HEK293T (cell line): ENCODE data around the gene IRF2BP2.
"Not testable (repeated sequence)": the region's sequence is repeated elsewhere in the genome, so short reads cannot be mapped to it uniquely, and the experiment has no call there.

ENCODE experiments used
- CTCF ChIA-PET: fragments of 350-600 bp; formaldehyde crosslinking; extraction: SDS; loops from one replicate; lab custom pipeline; 2021; ENCODE audit warnings: antibody characterized with exemption, inconsistent platforms; lab: Yijun Ruan, JAX
- POLR2A ChIA-PET: fragments of 350-600 bp; formaldehyde crosslinking; extraction: SDS; loops from one replicate; lab custom pipeline; 2020; ENCODE audit warnings: antibody characterized with exemption, inconsistent platforms; lab: Yijun Ruan, JAX
- DNase-seq: peaks from one replicate; pipeline ENCODE4 v3.0.0; 2012; ENCODE audit warnings: mixed read lengths; ENCODE audit errors: extremely low spot score
- ARNT ChIP-seq: fragments of 450-650 bp; IDR thresholded peaks from 2 replicates; pipeline ENCODE4 v1.6.1; 2017; ENCODE audit warnings: mild to moderate bottlenecking
- BHLHE40 ChIP-seq: fragments of 450-650 bp; IDR thresholded peaks from 2 replicates; pipeline ENCODE4 v1.6.1; 2016; ENCODE audit warnings: mild to moderate bottlenecking, moderate library complexity, borderline replicate concordance
- CTBP1 ChIP-seq: fragments of 450-650 bp; IDR thresholded peaks from 2 replicates; pipeline ENCODE4 v1.6.1; 2016; ENCODE audit warnings: borderline replicate concordance
- ELF4 ChIP-seq: fragments of 450-650 bp; IDR thresholded peaks from 2 replicates; pipeline ENCODE4 v1.6.1; 2017; ENCODE audit warnings: antibody characterized with exemption
- FOXA1 ChIP-seq: fragments of 450-650 bp; IDR thresholded peaks from 2 replicates; pipeline ENCODE4 v1.6.1; 2016; ENCODE audit warnings: mild to moderate bottlenecking
- FOXK2 ChIP-seq: fragments of 450-650 bp; IDR thresholded peaks from 2 replicates; pipeline ENCODE4 v1.6.1; 2016; ENCODE audit warnings: mild to moderate bottlenecking
- FOXM1 ChIP-seq: fragments of 450-650 bp; IDR thresholded peaks from 2 replicates; pipeline ENCODE4 v1.6.1; 2017; ENCODE audit warnings: mild to moderate bottlenecking, borderline replicate concordance
- HDGF ChIP-seq: fragments of 450-650 bp; IDR thresholded peaks from 2 replicates; pipeline ENCODE4 v1.6.1; 2017; ENCODE audit warnings: antibody characterized with exemption, borderline replicate concordance
- L3MBTL2 ChIP-seq: fragments of 450-650 bp; conservative IDR thresholded peaks from 2 replicates; pipeline ENCODE4 v1.6.1; 2016; ENCODE audit warnings: mild to moderate bottlenecking
- LEF1 ChIP-seq: fragments of 450-650 bp; IDR thresholded peaks from 2 replicates; pipeline ENCODE4 v1.6.1; 2017; ENCODE audit warnings: mild to moderate bottlenecking, borderline replicate concordance
- NFRKB ChIP-seq: fragments of 450-650 bp; IDR thresholded peaks from 2 replicates; pipeline ENCODE4 v1.6.1; 2016; ENCODE audit warnings: mild to moderate bottlenecking, moderate library complexity
- PKNOX1 ChIP-seq: fragments of 450-650 bp; IDR thresholded peaks from 2 replicates; pipeline ENCODE4 v1.6.1; 2016
- SP1 ChIP-seq: fragments of 450-650 bp; IDR thresholded peaks from 2 replicates; pipeline ENCODE4 v1.6.1; 2017
- SUZ12 ChIP-seq: fragments of 450-650 bp; IDR thresholded peaks from 2 replicates; pipeline ENCODE4 v1.6.1; 2016; ENCODE audit warnings: mild to moderate bottlenecking
- TARDBP ChIP-seq: fragments of 450-650 bp; IDR thresholded peaks from 2 replicates; pipeline ENCODE4 v1.6.1; 2016
- ZNF384 ChIP-seq: fragments of 450-650 bp; IDR thresholded peaks from 2 replicates; pipeline ENCODE4 v1.6.1; 2016

IRF2BP2 gene

GRCh38 chr1:234645474-234645953 lies 35.5 kb upstream of the IRF2BP2 start:
- POLR2A ChIA-PET = no interaction called here
- DNase-seq = no peak
- no peak for TF ChIP-seq CTBP1
- TF ChIP-seq HDGF = no peak
- no peak for TF ChIP-seq TARDBP
- TF ChIP-seq ELF4 = no peak
- TF ChIP-seq FOXK2 = no peak
- no peak for TF ChIP-seq L3MBTL2
- TF ChIP-seq SUZ12 = no peak
- CTCF ChIA-PET = no interaction called here

GRCh38 chr1:234644928-234645327 lies 35.0 kb upstream of the IRF2BP2 start:
- CTCF ChIA-PET = no interaction called here
- DNase-seq = no peak
- TF ChIP-seq FOXM1 (no peak), SUZ12 (no peak), SP1 (no peak), TARDBP (no peak), ZNF384 (no peak)
- POLR2A ChIA-PET = no interaction called here

- POLR2A ChIA-PET = no interaction called here
Observed at GRCh38 chr1:234643850-234644134, 33.8 kb upstream of the IRF2BP2 start.

GRCh38 chr1:234643111-234643849 lies 33.3 kb upstream of the IRF2BP2 start:
- ChIA-PET CTCF (no interaction called here), POLR2A (no interaction called here)
- TF ChIP-seq TARDBP (no peak), FOXK2 (no peak), FOXM1 (no peak), CTBP1 (no peak), ARNT (no peak), SP1 (no peak), ZNF384 (no peak), HDGF (no peak), ELF4 (no peak), L3MBTL2 (no peak), LEF1 (no peak), SUZ12 (no peak), PKNOX1 (no peak), NFRKB (no peak), FOXA1 (no peak), BHLHE40 (no peak)
- DNase-seq = no peak

More at GRCh38 chr1:234643850-234644134, 33.8 kb upstream of the IRF2BP2 start:
- no peak for DNase-seq
- CTCF ChIA-PET = no interaction called here
- no peak for TF ChIP-seq NFRKB

- DNase-seq = no peak
- POLR2A ChIA-PET = no interaction called here
- TF ChIP-seq CTBP1 (no peak), FOXM1 (no peak), ELF4 (no peak), LEF1 (no peak), TARDBP (no peak), FOXK2 (no peak), FOXA1 (no peak), ZNF384 (no peak), BHLHE40 (no peak), L3MBTL2 (no peak)
- CTCF ChIA-PET = no interaction called here
Observed at GRCh38 chr1:234642428-234642827, 32.5 kb upstream of the IRF2BP2 start.

GRCh38 chr1:234639961-234640360 lies 30.0 kb upstream of the IRF2BP2 start:
- DNase-seq = no peak
- POLR2A ChIA-PET = no interaction called here
- CTCF ChIA-PET = no interaction called here
- no peak for TF ChIP-seq PKNOX1

GRCh38 chr1:234638832-234639799 lies 29.1 kb upstream of the IRF2BP2 start:
- DNase-seq = no peak
- CTCF ChIA-PET = no interaction called here
- TF ChIP-seq FOXA1 (no peak), PKNOX1 (0 out of 2 replicates have a peak, but pooled peaks have one; percentile 11)
- POLR2A ChIA-PET = no interaction called here

- DNase-seq, POLR2A ChIA-PET, CTCF ChIA-PET: not testable (repeated sequence)
Observed at GRCh38 chr1:234634922-234635321, 24.9 kb upstream of the IRF2BP2 start.
